B cell (primary cell): ENCODE data around the gene ATP9B.

Experiments used
- CTCF ChIP-seq: fragments of 200-600 bp; IDR thresholded peaks from one replicate; pipeline ENCODE4 v1.8.0; 2022; ENCODE audit warnings: antibody characterized with exemption, mild to moderate bottlenecking
- EZH2 ChIP-seq: IDR thresholded peaks from 2 replicates; pipeline ENCODE4 v1.6.1; 2012; ENCODE audit warnings: borderline replicate concordance, low read depth, mild to moderate bottlenecking, moderate library complexity, low read length; ENCODE audit not compliant: insufficient read depth, poor library complexity, severe bottlenecking

GRCh38 chr18:79129120-79129519, 59.9 kb downstream of the ATP9B start:
- no peak for TF ChIP-seq CTCF
- no peak for TF ChIP-seq EZH2
